IPS DF 6.9 (cell line): ENCODE results near the gene TNP2.

Experiments used
- DNase-seq: peaks from one replicate; pipeline ENCODE4 v3.0.0-alpha.2; 2013; ENCODE audit warnings: low read depth, low spot score
- H3K27ac ChIP-seq: one replicate; pipeline ENCODE4 v1.5.1; 2013; ENCODE audit warnings: low read length, control low read depth
- H3K27me3 ChIP-seq: 2 replicates; pipeline ENCODE4 v1.6.1; 2013; ENCODE audit warnings: mild to moderate bottlenecking, low read length; ENCODE audit not compliant: control insufficient read depth, insufficient read depth
- H3K36me3 ChIP-seq: 2 replicates; pipeline ENCODE4 v1.6.1; 2013; ENCODE audit warnings: low read length; ENCODE audit not compliant: control insufficient read depth, insufficient read depth
- H3K4me1 ChIP-seq: 2 replicates; pipeline ENCODE4 v1.6.1; 2013; ENCODE audit warnings: low read length; ENCODE audit not compliant: control insufficient read depth, insufficient read depth
- H3K4me3 ChIP-seq: 2 replicates; pipeline ENCODE4 v1.5.1; 2013; ENCODE audit warnings: mild to moderate bottlenecking, low read length
- H3K9me3 ChIP-seq: 2 replicates; pipeline ENCODE4 v1.6.1; 2013; ENCODE audit warnings: low read length, inconsistent platforms; ENCODE audit not compliant: control insufficient read depth, insufficient read depth
- WGBS: extraction: QIAGEN DNeasy Blood & Tissue Kit; methylation state at CpG from one replicate; pipeline ENCODE4 v1.1.7; 2013; ENCODE audit warnings: mixed read lengths, missing lambda C conversion rate; ENCODE audit not compliant: insufficient read length, insufficient coverage; 5-methylcytosine and 5-hydroxymethylcytosine counted together

TNP2 gene

DNA sequence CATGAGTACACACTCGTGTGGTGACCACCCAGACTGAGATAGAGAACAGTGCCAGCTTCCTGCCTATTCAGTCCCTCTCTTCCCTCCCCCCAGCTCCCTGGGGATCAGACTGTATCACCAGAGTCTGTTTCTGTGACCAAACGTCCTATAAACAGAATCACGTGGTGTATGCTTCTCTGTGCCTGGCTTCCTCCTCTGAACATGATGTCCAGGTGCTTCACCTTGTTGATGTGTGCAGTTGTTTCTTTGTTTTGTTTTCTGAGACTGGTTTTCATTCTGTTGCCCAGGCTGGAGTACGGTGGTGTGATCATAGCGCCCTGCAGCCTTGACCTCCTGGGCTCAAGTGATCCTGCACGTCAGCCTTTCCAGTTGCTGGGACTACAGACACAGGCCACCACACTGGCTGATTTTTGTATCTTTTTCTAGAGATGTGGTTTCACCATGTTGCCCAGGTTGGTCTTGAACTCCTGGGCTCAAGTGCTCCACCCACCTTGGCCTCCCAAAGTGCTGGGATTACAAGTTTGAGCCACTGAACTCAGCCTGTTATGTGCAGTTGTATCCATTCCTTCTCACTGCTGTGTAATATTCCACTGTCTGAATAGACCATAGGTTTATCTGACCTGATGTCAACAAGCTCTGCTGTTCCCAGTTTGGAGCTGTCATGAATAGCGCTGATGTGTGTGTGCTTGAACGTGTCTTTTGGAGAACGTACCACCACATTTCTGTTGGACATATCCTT, 40.9 kb upstream of the TNP2 start:
- Histone ChIP-seq H3K27ac (no peak overlapping the region), H3K4me1 (peaks cover 16% of the 10 kb centered on the region), H3K9me3 (no peaks in the 10 kb centered on the region), H3K36me3 (no peaks in the 10 kb centered on the region), H3K27me3 (no peaks in the 10 kb centered on the region), H3K4me3 (no peak overlapping the region)
- no CpG with 5 or more reads among the region's 9 CpGs for WGBS
- no peak for DNase-seq

DNA sequence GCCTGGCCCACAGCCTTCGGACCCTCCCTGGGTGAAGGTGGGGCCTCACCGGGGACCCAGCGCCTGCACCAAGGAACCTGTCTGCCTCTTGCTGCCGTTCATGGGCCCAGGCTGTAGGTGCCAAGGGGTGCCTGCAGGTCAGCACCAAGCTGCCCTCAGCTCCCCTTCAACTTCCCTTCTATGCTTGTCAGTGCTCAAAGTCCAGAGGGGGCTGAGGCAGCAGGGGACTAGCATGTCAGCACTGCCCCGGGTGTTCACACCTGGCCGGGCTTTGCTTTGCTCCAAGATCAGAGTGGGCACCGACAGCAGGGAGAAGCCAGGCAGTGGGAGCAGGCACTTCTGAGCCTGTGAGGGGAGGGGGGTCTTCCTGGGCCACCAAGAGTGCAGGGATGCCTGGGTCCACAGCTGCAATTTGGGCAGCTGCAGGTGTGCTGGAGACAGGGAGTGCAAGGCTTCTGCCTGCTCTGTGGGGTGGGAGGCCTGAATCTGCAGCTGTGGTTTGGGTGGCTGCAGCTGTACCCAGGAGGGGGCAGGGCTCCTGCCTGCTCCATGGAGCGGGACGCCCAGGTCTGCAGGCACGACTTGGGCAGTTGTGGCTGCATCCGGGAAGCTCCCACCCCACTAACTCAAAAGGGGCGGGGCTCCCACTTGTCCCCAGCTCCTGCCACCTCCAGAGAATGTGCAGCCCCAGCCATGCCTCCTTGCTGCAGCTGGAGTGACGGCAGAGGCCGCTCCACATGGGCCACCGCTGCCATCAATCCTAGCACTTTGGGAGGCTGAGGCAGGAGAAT, 39.6 kb upstream of the TNP2 start:
- no peaks in the 10 kb centered on the region for H3K9me3 ChIP-seq
- no peak overlapping the region for H3K27ac ChIP-seq
- no CpG with 5 or more reads among the region's 15 CpGs for whole genome bisulfite sequencing
- no peak overlapping the region for H3K4me3 ChIP-seq
- no peaks in the 10 kb centered on the region for H3K27me3 ChIP-seq
- no peak for DNase-seq
- H3K36me3 ChIP-seq = no peaks in the 10 kb centered on the region
- peaks cover 10% of the 10 kb centered on the region for H3K4me1 ChIP-seq

DNA sequence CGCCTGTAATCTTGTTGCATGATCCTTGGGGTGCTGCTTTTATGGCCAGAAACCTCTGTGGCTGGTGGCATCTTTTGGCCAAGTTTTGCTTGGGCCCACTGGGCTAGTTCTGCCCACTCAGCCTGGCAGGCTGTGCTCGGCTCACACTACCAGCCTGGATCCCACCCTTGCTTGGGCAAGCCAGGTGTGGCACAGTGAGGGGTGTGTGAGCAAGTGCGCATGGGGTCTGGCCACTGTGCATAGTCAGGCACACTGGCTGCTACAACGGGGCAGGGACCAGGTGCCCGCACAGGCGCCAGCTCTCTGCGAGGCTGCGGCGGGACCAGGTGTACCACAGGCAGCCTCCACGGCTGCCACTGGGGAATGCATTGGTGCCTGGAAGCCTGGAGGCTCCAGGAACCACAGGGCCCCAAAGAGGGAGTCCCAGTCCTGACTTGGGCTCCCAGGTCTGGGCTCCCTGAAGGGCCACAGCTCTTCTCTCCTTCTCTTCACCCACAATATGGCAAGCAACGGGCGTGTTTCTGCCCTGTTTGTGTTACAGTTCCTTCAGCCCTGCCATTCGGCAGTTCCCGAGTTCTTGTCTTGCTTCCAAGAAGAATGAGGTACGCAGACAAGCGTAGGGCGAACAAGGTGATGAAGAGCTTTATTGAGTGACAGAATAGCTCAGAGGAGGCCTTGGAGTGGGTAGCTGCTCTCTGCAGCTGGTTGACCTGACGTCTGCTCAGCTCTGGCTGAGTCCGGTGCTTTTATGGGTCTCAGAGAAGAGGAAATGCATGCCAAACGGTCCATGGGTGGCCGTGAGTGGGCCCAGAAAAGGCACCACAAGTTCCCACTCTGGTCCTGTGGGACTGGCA, 38.7 kb upstream of the TNP2 start:
- Histone ChIP-seq H3K4me1 (peaks cover 7% of the 10 kb centered on the region), H3K27ac (no peak overlapping the region), H3K27me3 (no peaks in the 10 kb centered on the region), H3K4me3 (no peak overlapping the region), H3K9me3 (no peaks in the 10 kb centered on the region), H3K36me3 (no peaks in the 10 kb centered on the region)
- no CpG with 5 or more reads among the region's 21 CpGs for WGBS
- no peak for DNase-seq

GRCh38 chr16:11306997-11307638, 38.0 kb upstream of the TNP2 start:
- H3K36me3 ChIP-seq = no peaks in the 10 kb centered on the region
- peaks cover 4% of the 10 kb centered on the region for H3K4me1 ChIP-seq
- no CpG with 5 or more reads among the region's 7 CpGs for WGBS
- no peak overlapping the region for H3K27ac ChIP-seq
- H3K27me3 ChIP-seq = no peaks in the 10 kb centered on the region
- H3K9me3 ChIP-seq = no peaks in the 10 kb centered on the region
- no peak overlapping the region for H3K4me3 ChIP-seq
- no peak for DNase-seq

- no CpG with 5 or more reads among the region's 8 CpGs for WGBS
- no peak overlapping the region for H3K27ac ChIP-seq
- peaks cover 2% of the 10 kb centered on the region for H3K4me1 ChIP-seq
- no peak overlapping the region for H3K4me3 ChIP-seq
- H3K27me3 ChIP-seq = no peaks in the 10 kb centered on the region
- no peaks in the 10 kb centered on the region for H3K36me3 ChIP-seq
- no peak for DNase-seq
- H3K9me3 ChIP-seq = no peaks in the 10 kb centered on the region
Measured at GRCh38 chr16:11306381-11306780, 37.3 kb upstream of the TNP2 start.

GRCh38 chr16:11303405-11304138, 34.4 kb upstream of the TNP2 start:
- no peaks in the 10 kb centered on the region for H3K4me1 ChIP-seq
- no CpG with 5 or more reads among the region's 18 CpGs for WGBS
- no peak for DNase-seq
- H3K36me3 ChIP-seq = no peaks in the 10 kb centered on the region
- no peak overlapping the region for H3K4me3 ChIP-seq
- no peak overlapping the region for H3K27ac ChIP-seq
- no peaks in the 10 kb centered on the region for H3K9me3 ChIP-seq
- no peaks in the 10 kb centered on the region for H3K27me3 ChIP-seq

DNA sequence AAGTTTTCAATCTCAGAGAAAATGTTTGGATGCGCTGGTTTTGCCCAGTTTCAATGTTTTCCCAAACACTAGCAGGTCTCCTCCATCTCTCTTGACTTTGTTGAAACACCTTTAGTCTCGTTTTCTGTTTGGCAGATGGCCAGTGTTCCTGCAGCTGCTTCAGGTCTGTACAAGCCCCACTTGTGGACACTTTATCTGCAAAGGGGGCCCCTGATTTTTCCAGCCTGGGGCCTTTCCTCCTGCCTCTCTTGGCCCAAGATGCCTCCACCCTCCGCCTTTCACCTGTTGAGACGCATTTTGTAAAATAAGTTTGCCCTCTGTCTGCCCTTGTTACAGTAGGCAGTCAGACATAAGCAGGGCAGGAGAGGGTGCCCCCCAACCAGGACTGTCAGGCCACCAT, 33.9 kb upstream of the TNP2 start:
- H3K27me3 ChIP-seq = no peaks in the 10 kb centered on the region
- DNase-seq = no peak
- no peaks in the 10 kb centered on the region for H3K9me3 ChIP-seq
- H3K27ac ChIP-seq = no peak overlapping the region
- WGBS = no CpG with 5 or more reads among the region's 4 CpGs
- no peaks in the 10 kb centered on the region for H3K36me3 ChIP-seq
- H3K4me1 ChIP-seq = no peaks in the 10 kb centered on the region
- no peak overlapping the region for H3K4me3 ChIP-seq

DNA sequence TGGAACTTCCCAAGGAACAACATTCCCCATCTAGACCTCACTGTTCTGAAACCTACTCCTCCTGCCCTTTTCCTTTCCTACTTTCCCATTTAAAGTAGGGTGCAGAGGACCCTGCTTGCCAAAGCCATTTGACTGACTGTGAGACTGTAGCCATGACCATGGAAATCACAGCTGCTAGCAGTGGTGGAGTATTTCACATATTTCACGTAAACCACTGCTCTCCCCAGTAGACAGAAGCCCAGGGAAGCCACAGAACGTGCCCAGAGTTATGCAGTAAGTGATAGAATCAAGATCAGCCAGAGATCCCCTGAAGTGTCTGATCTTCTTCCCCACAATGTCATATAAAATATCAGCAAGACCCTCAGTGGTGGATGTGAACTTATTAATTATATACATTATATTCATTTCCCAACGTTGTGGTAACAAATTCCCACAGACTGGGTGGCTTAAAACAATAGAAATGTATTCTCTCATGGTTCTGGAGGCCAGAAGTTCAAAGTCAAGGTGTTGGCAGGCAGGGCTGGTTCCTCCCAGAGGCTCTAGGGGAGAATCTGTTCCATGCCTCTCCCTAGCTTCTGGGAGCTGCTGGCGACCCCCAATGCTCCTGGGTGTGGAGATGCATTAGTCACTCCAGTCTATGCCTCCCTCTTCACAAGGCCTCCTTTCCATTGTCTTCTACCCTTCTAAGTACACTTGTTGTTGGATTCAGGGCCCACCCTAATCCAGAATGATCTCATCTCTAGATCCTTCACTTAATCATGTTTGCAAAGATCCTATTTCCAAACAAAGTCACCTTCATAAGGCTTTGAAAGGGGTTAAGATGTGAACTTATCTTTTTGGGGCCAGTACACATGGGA, 32.7 kb upstream of the TNP2 start:
- no CpG with 5 or more reads among the region's 4 CpGs for WGBS
- no peak overlapping the region for H3K27ac ChIP-seq

DNA sequence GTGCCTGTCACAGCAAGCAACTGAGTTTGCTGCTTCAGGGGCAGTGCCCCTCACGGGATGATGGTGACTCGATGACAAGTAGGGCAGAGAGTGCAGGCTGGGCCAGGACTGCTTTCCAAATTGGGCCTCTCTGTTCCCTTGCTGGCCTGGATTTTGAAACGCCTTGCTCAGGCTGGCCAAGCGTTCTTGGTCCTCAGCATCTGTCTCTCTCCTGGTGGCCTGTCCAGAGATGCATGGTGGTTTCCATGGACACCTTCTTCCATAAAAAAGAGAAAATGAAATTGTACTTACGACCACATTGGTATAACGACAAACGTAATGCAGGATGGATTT, 31.4 kb upstream of the TNP2 start:
- Histone ChIP-seq H3K27me3 (no peaks in the 10 kb centered on the region), H3K4me1 (peaks cover 4% of the 10 kb centered on the region), H3K36me3 (no peaks in the 10 kb centered on the region), H3K9me3 (no peaks in the 10 kb centered on the region), H3K27ac (no peak overlapping the region), H3K4me3 (no peak overlapping the region)
- DNase-seq = no peak
- no CpG with 5 or more reads among the region's 7 CpGs for WGBS

More for the DNA sequence above, 32.7 kb upstream of the TNP2 start:
- no peak for DNase-seq
- Histone ChIP-seq H3K4me3 (no peak overlapping the region), H3K9me3 (no peaks in the 10 kb centered on the region), H3K4me1 (peaks cover 4% of the 10 kb centered on the region), H3K27me3 (no peaks in the 10 kb centered on the region), H3K36me3 (no peaks in the 10 kb centered on the region)
